BJ (cell line): ENCODE measurements around the gene MAP2K5. TPM values are rescaled to one million over a fixed set of nuclear protein-coding genes. Genes with fewer than 3 reads are reported as not detected.

ENCODE experiments used
- CTCF ChIA-PET: fragments of 350-600 bp; formaldehyde crosslinking; extraction: SDS; loops from one replicate; lab custom pipeline; 2021; ENCODE audit warnings: antibody characterized with exemption, inconsistent platforms; lab: Yijun Ruan, JAX
- POLR2A ChIA-PET: fragments of 300-600 bp; sonication (Branson Sonifier 250); formaldehyde crosslinking; extraction: SDS; loops from one replicate; lab custom pipeline; 2021; ENCODE audit warnings: antibody characterized with exemption; lab: Charles Lee
- DNase-seq: peaks from one replicate; pipeline ENCODE4 v3.0.0-alpha.2; 2011; ENCODE audit warnings: low read depth
- H3K27me3 ChIP-seq: 2 replicates; pipeline ENCODE4 v1.6.0; 2011; ENCODE audit warnings: low read length; ENCODE audit not compliant: control insufficient read depth, insufficient read depth
- H3K36me3 ChIP-seq: 2 replicates; pipeline ENCODE4 v1.5.1; 2011; ENCODE audit warnings: low read length; ENCODE audit not compliant: control insufficient read depth, insufficient read depth
- H3K4me3 ChIP-seq: 2 replicates; pipeline ENCODE4 v1.5.1; 2011; ENCODE audit warnings: low read depth, mild to moderate bottlenecking, control low read depth, low read length
- CTCF ChIP-seq: IDR thresholded peaks from 2 replicates; pipeline ENCODE4 v1.5.1; 2011; ENCODE audit warnings: low read depth, mild to moderate bottlenecking, control low read depth, inconsistent platforms, low read length, moderate library complexity; ENCODE audit not compliant: insufficient read depth
- polyA plus RNA-seq: library from polyadenylated mRNA; depleted of rRNA; stranded (reverse); fragments of >200 nt; gene quantifications from 2 replicates; pipeline ENCODE4 v1.2.3, GENCODE V29; 2011

MAP2K5 gene
- polyA plus RNA-seq, 1 experiment: 5.6 TPM

GRCh38 chr15:67691450-67691849 is 148.9 kb downstream of the MAP2K5 start:
- Histone ChIP-seq H3K36me3 (no peaks in the 10 kb centered on the region), H3K4me3 (no peak overlapping the region), H3K27me3 (no peaks in the 10 kb centered on the region)
- CTCF ChIA-PET: interaction anchor here (1.3 kb wide), 1 partner anchor 9 kb away, joined by 3 read pairs; no protein-coding TSS in a partner anchor
- no peak for DNase-seq
- TF ChIP-seq CTCF: no peak
- POLR2A ChIA-PET: no interaction called here

- Histone ChIP-seq H3K36me3 (no peaks in the 10 kb centered on the region), H3K4me3 (no peak overlapping the region), H3K27me3 (no peaks in the 10 kb centered on the region)
- ChIA-PET CTCF (interaction anchor here (0.9 kb wide), 1 partner anchor 26 kb away, joined by 3 read pairs; no protein-coding TSS in a partner anchor), POLR2A (no interaction called here)
- TF ChIP-seq CTCF: no peak
- DNase-seq: no peak
Measured at GRCh38 chr15:67692573-67692972, 150.1 kb downstream of the MAP2K5 start.

- no peak for TF ChIP-seq CTCF
- Histone ChIP-seq H3K4me3 (no peak overlapping the region), H3K36me3 (no peaks in the 10 kb centered on the region), H3K27me3 (no peaks in the 10 kb centered on the region)
- no peak for DNase-seq
- ChIA-PET POLR2A (no interaction called here), CTCF (interaction anchor here (1.4 to 1.7 kb wide), 2 partner anchors 12 to 26 kb away, joined by 3 read pairs; no protein-coding TSS in a partner anchor)
Measured at GRCh38 chr15:67696087-67696486, 153.6 kb downstream of the MAP2K5 start.

GRCh38 chr15:67700023-67700422 is 157.5 kb downstream of the MAP2K5 start:
- TF ChIP-seq CTCF: no peak
- ChIA-PET CTCF (interaction anchor here (0.8 kb wide), 1 partner anchor 77 kb away, joined by 3 read pairs; no protein-coding TSS in a partner anchor), POLR2A (no interaction called here)

GRCh38 chr15:67701669-67702068 is 159.2 kb downstream of the MAP2K5 start:
- POLR2A ChIA-PET: interaction anchor here (0.7 kb wide), 1 partner anchor 17 kb away, joined by 3 read pairs; no protein-coding TSS in a partner anchor
- CTCF ChIA-PET: interaction anchor here (0.6 kb wide), 1 partner anchor 155 kb away, joined by 3 read pairs; no protein-coding TSS in a partner anchor
- DNase-seq: peak; percentile 5
- TF ChIP-seq CTCF: no peak
- Histone ChIP-seq H3K4me3 (no peak overlapping the region), H3K27me3 (no peaks in the 10 kb centered on the region), H3K36me3 (no peaks in the 10 kb centered on the region)

More at GRCh38 chr15:67700023-67700422, 157.5 kb downstream of the MAP2K5 start:
- Histone ChIP-seq H3K4me3 (no peak overlapping the region), H3K27me3 (no peaks in the 10 kb centered on the region), H3K36me3 (no peaks in the 10 kb centered on the region)
- peak; percentile 15 for DNase-seq
